MM.1S (cell line): ENCODE results near the gene ZNF516.

Experiments used
- DNase-seq: peaks from one replicate; pipeline ENCODE4 v3.0.0-alpha.2; 2015
- H2AFZ ChIP-seq: fragments of 300-600 bp; sonication (generic); 2 replicates; pipeline ENCODE4 v1.6.0; 2016; ENCODE audit warnings: antibody characterized with exemption, low read length
- H3F3A ChIP-seq: fragments of 300-600 bp; sonication (generic); 2 replicates; pipeline ENCODE4 v1.6.1; 2016; ENCODE audit warnings: mild to moderate bottlenecking, antibody characterized with exemption, low read length, moderate library complexity, mixed read lengths; ENCODE audit not compliant: insufficient read depth
- H3K27ac ChIP-seq: fragments of 300-600 bp; sonication (generic); 2 replicates; pipeline ENCODE4 v1.5.1; 2016; ENCODE audit warnings: mild to moderate bottlenecking, low read length
- H3K27me3 ChIP-seq: fragments of 300-600 bp; sonication (generic); replicated peaks from 2 replicates; pipeline ENCODE4 v1.6.0; 2016; ENCODE audit warnings: low read length; ENCODE audit not compliant: insufficient read depth
- H3K36me3 ChIP-seq: fragments of 300-600 bp; sonication (generic); replicated peaks from 2 replicates; pipeline ENCODE4 v1.6.1; 2016; ENCODE audit warnings: mild to moderate bottlenecking, low read length, mixed read lengths; ENCODE audit not compliant: insufficient read depth
- H3K4me1 ChIP-seq: fragments of 300-600 bp; sonication (generic); 2 replicates; pipeline ENCODE4 v1.6.1; 2016; ENCODE audit warnings: low read length, mixed read lengths
- H3K4me2 ChIP-seq: fragments of 300-600 bp; sonication (generic); 2 replicates; pipeline ENCODE4 v1.6.0; 2016; ENCODE audit warnings: low read depth, low read length
- H3K4me3 ChIP-seq: fragments of 300-600 bp; sonication (generic); 2 replicates; pipeline ENCODE4 v1.5.1; 2016; ENCODE audit warnings: low read length, mixed read lengths
- H3K79me2 ChIP-seq: fragments of 300-600 bp; sonication (generic); 2 replicates; pipeline ENCODE4 v1.6.1; 2016; ENCODE audit warnings: mixed run types, low read length, mixed read lengths
- H3K9ac ChIP-seq: fragments of 300-600 bp; sonication (generic); 2 replicates; pipeline ENCODE4 v1.6.1; 2016; ENCODE audit warnings: low read length, mixed read lengths
- H3K9me2 ChIP-seq: fragments of 300-600 bp; sonication (generic); replicated peaks from 2 replicates; pipeline ENCODE4 v1.6.1; 2016; ENCODE audit warnings: mild to moderate bottlenecking, low read length, mixed read lengths; ENCODE audit not compliant: insufficient read depth
- H3K9me3 ChIP-seq: fragments of 300-600 bp; sonication (generic); replicated peaks from 2 replicates; pipeline ENCODE4 v1.6.1; 2016; ENCODE audit warnings: mild to moderate bottlenecking, low read length, mixed read lengths; ENCODE audit not compliant: insufficient read depth
- H4K20me1 ChIP-seq: fragments of 300-600 bp; sonication (generic); 2 replicates; pipeline ENCODE4 v1.6.1; 2016; ENCODE audit warnings: mild to moderate bottlenecking, low read length, moderate library complexity, mixed read lengths; ENCODE audit not compliant: insufficient read depth
- EZH2 ChIP-seq: fragments of 300-600 bp; sonication (generic); optimal IDR thresholded peaks from 2 replicates; pipeline ENCODE3; 2017; ENCODE audit warnings: low read depth, mild to moderate bottlenecking, antibody characterized with exemption, low read length, mixed read lengths
- EZH2phosphoT487 ChIP-seq: fragments of 300-600 bp; sonication (generic); IDR thresholded peaks from 2 replicates; pipeline ENCODE4 v1.6.1; 2018; ENCODE audit warnings: antibody characterized with exemption, low read length
- TF ChIP-seq, protein P1 (sequence below): fragments of 300-600 bp; sonication (generic); IDR thresholded peaks from 2 replicates; pipeline ENCODE4 v1.5.1; 2016; ENCODE audit warnings: antibody characterized with exemption, low read length, mixed read lengths

The ZNF516 gene

DNA sequence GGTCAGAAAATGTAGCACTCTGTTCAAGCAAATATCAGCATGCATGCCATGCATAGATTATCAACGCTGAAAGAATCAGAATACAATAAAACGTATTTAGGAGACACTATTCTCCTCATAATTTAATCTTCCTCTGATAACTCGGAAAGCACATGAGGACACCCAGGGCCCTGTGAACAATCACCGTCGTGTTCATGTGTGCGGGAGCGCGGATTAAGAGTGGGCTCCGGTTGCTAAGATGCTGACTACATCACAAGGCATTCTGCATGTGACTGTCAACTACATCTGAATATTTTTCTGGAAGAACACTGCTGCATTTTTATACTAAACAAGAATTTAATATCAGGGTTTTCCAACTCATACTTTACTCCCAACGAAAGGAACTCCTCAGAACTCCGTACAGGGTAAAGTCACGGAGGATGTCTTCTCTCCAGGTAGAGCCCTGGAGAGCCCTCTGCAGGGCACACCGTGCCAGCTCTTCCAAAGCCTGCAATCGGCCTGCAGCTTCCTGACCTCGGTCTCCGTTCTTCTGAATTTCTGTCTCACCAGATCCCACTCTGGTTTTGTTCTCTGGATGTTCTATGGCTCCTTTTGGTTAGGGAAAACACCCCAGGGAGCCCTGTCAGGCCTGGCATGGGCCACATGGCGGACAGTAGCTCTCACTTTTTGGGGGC is 59.6 kb downstream of the ZNF516 start:
- no peaks in the 10 kb centered on the region for H3K9me3 ChIP-seq
- H3K4me3 ChIP-seq = no peak overlapping the region
- no peaks in the 10 kb centered on the region for H3K4me1 ChIP-seq
- H3K9ac ChIP-seq = no peak overlapping the region
- H3K79me2 ChIP-seq = no peaks in the 10 kb centered on the region
- H3K27ac ChIP-seq = no peak overlapping the region
- H3K27me3 ChIP-seq = no peaks in the 10 kb centered on the region
- H4K20me1 ChIP-seq = no peaks in the 10 kb centered on the region
- H3K9me2 ChIP-seq = no peaks in the 10 kb centered on the region
- TF ChIP-seq EZH2phosphoT487 (no peak), EZH2 (no peak)
- TF ChIP-seq, protein P1, sequence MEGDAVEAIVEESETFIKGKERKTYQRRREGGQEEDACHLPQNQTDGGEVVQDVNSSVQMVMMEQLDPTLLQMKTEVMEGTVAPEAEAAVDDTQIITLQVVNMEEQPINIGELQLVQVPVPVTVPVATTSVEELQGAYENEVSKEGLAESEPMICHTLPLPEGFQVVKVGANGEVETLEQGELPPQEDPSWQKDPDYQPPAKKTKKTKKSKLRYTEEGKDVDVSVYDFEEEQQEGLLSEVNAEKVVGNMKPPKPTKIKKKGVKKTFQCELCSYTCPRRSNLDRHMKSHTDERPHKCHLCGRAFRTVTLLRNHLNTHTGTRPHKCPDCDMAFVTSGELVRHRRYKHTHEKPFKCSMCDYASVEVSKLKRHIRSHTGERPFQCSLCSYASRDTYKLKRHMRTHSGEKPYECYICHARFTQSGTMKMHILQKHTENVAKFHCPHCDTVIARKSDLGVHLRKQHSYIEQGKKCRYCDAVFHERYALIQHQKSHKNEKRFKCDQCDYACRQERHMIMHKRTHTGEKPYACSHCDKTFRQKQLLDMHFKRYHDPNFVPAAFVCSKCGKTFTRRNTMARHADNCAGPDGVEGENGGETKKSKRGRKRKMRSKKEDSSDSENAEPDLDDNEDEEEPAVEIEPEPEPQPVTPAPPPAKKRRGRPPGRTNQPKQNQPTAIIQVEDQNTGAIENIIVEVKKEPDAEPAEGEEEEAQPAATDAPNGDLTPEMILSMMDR = no peak
- no peaks in the 10 kb centered on the region for H3K36me3 ChIP-seq
- DNase-seq = no peak
- H2AFZ ChIP-seq = no peak overlapping the region
- no peak overlapping the region for H3K4me2 ChIP-seq
- no peaks in the 10 kb centered on the region for H3F3A ChIP-seq

DNA sequence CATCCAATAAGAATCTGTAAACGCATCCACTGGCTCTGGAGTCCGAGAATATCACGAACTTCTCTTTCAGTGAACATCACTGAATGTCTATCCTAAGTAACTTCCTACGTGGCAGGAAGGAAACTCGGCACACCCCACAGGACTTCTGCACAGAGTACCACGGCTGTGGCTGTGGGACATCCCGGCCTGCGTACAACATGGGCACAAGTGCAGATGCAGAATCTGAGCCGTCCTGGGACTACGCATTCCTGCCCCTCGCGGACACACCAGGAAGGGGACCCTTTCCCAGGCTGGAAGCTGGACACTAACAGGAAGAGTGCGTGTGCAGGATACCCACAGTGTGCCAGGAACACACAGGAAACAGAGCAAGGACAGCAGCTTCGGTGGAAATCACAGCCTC is 60.6 kb downstream of the ZNF516 start:
- TF ChIP-seq, protein P1 = no peak
- no peak for TF ChIP-seq EZH2
- no peak for TF ChIP-seq EZH2phosphoT487
- Histone ChIP-seq H3F3A (no peaks in the 10 kb centered on the region), H3K79me2 (no peaks in the 10 kb centered on the region), H2AFZ (no peak overlapping the region), H3K4me1 (no peaks in the 10 kb centered on the region), H3K4me3 (no peak overlapping the region), H3K36me3 (no peaks in the 10 kb centered on the region), H3K9me2 (no peaks in the 10 kb centered on the region), H3K27me3 (no peaks in the 10 kb centered on the region), H4K20me1 (no peaks in the 10 kb centered on the region), H3K4me2 (no peak overlapping the region), H3K9ac (no peak overlapping the region), H3K9me3 (no peaks in the 10 kb centered on the region), H3K27ac (no peak overlapping the region)
- DNase-seq = no peak

DNA sequence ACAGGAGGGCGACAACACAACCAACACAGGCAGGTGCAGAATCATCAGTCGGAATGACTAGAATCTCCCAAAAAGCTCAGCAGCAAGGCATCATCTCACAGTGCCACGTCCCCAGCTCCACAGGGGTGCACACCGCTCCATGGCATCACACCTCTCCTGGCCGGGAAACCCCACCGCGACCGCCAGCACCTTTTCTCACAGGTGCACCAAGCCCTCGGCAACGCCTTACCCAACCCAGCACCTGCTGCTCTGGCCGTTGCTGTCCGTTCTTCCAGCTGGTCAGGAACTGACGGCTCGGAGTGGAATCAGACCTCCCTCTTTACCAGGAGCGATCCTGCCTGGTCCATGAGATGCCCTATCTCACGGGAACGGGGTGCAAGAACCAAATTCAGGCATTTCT is 61.3 kb downstream of the ZNF516 start:
- Histone ChIP-seq H3K4me3 (no peak overlapping the region), H3K4me2 (no peak overlapping the region), H2AFZ (no peak overlapping the region), H3K4me1 (no peaks in the 10 kb centered on the region), H3K36me3 (no peaks in the 10 kb centered on the region), H3K9ac (no peak overlapping the region), H3K27ac (no peak overlapping the region), H3K79me2 (no peaks in the 10 kb centered on the region), H3K9me2 (no peaks in the 10 kb centered on the region), H3F3A (no peaks in the 10 kb centered on the region), H3K27me3 (no peaks in the 10 kb centered on the region), H3K9me3 (no peaks in the 10 kb centered on the region), H4K20me1 (no peaks in the 10 kb centered on the region)
- TF ChIP-seq EZH2 (no peak), EZH2phosphoT487 (no peak)
- TF ChIP-seq, protein P1 = no peak
- DNase-seq = no peak
